Measurements from ENCODE around the gene LYRM1. TPM values are rescaled to one million over a fixed set of nuclear protein-coding genes. Genes with fewer than 3 reads are reported as not detected.

The LYRM1 gene
- total and polyA plus RNA-seq, 2 of the 8 experiments (the other 6 are each of a cell fraction or from before 2014, with no cell fraction given): 11.6 to 13.4 TPM

- no peak overlapping the region for H3K27ac ChIP-seq (ENCODE audit: low read depth, low read length)
- no peak for TF ChIP-seq TBP (IDR thresholded peaks at IDR 0.05; ENCODE audit: low read depth, low read length)
- no peak for TF ChIP-seq CTCF (IDR thresholded peaks at IDR 0.05; ENCODE audit: control extremely low read depth in 1 of 3, insufficient read depth in 1 of 3, low read depth in 1 of 3, low read length in 3 of 3)
- TF ChIP-seq CHD1 (IDR thresholded peaks at IDR 0.05; ENCODE audit: low read depth, low read length): no peak
- TF ChIP-seq GTF2F1 (IDR thresholded peaks at IDR 0.05; ENCODE audit: borderline replicate concordance, low read depth, low read length): no peak
- no peak for TF ChIP-seq RBBP5 (IDR thresholded peaks at IDR 0.05; ENCODE audit: borderline replicate concordance, low read depth, low read length)
- TF ChIP-seq EGR1 (IDR thresholded peaks at IDR 0.05; ENCODE audit: borderline replicate concordance, low read depth, low read length): no peak
- TF ChIP-seq SAP30 (IDR thresholded peaks at IDR 0.05; ENCODE audit: insufficient read depth, insufficient replicate concordance, low read length): no peak
- TF ChIP-seq KDM5A (IDR thresholded peaks at IDR 0.05; ENCODE audit: low read length): no peak
- TF ChIP-seq, protein P1, sequence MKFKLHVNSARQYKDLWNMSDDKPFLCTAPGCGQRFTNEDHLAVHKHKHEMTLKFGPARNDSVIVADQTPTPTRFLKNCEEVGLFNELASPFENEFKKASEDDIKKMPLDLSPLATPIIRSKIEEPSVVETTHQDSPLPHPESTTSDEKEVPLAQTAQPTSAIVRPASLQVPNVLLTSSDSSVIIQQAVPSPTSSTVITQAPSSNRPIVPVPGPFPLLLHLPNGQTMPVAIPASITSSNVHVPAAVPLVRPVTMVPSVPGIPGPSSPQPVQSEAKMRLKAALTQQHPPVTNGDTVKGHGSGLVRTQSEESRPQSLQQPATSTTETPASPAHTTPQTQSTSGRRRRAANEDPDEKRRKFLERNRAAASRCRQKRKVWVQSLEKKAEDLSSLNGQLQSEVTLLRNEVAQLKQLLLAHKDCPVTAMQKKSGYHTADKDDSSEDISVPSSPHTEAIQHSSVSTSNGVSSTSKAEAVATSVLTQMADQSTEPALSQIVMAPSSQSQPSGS (IDR thresholded peaks at IDR 0.05; ENCODE audit: low read length): no peak
- TF ChIP-seq POLR2A (IDR thresholded peaks at IDR 0.05; ENCODE audit: control extremely low read depth in 1 of 2, low read depth in 2 of 2, low read length in 2 of 2): no peak
Measured at GRCh38 chr16:20946015-20946629, 45.6 kb downstream of the LYRM1 start.

More at GRCh38 chr16:20946015-20946629, 45.6 kb downstream of the LYRM1 start:
- no peak overlapping the region for H2BK15ac ChIP-seq (ENCODE audit: low read length)
- no peak overlapping the region for H4K8ac ChIP-seq (ENCODE audit: extremely low read depth, insufficient read depth, low read length)
- no peak overlapping the region for H2BK12ac ChIP-seq (ENCODE audit: low read depth, low read length)
- no peak overlapping the region for H3K4me3 ChIP-seq (ENCODE audit: extremely low read depth in 1 of 4, insufficient read depth in 2 of 4, low read depth in 3 of 4, low read length in 4 of 4)
- no peaks in the 10 kb centered on the region for H4K20me1 ChIP-seq (replicated peaks in 1 of 2; ENCODE audit: control insufficient read depth in 1 of 2, insufficient read depth in 2 of 2, low read length in 2 of 2)
- H4K91ac ChIP-seq (replicated peaks; ENCODE audit: insufficient read length, low read length): no peak overlapping the region
- no peak for FAIRE-seq
- H3K36me3 ChIP-seq (ENCODE audit: control insufficient read depth in 2 of 4, insufficient read depth in 4 of 4, low read length in 3 of 4): no peaks in the 10 kb centered on the region
- H3K23ac ChIP-seq (ENCODE audit: insufficient read length): no peak overlapping the region
- ChIA-PET CTCF (ENCODE audit: partially characterized antibody) (no interaction called here), POLR2A (ENCODE audit: partially characterized antibody) (no interaction called here)
- no peak overlapping the region for H2BK120ac ChIP-seq (replicated peaks; ENCODE audit: low read depth, low read length)
- no peak overlapping the region for H2AK5ac ChIP-seq (ENCODE audit: low read depth, low read length)
- H3K14ac ChIP-seq (ENCODE audit: insufficient read length): no peak overlapping the region
- H3K9me3 ChIP-seq (ENCODE audit: insufficient read depth in 2 of 2, low read depth in 1 of 2, low read length in 1 of 2): peaks cover 0 to 1% of the 10 kb centered on the region in 2 experiments; a peak in 1 of 4 replicates
- H3K4ac ChIP-seq (replicated peaks; ENCODE audit: insufficient read length, low read depth, low read length): no peak overlapping the region
- H3K56ac ChIP-seq (replicated peaks; ENCODE audit: insufficient read length, low read depth, low read length): no peak overlapping the region
- 76% methylated on average over 8 of the region's 8 CpGs; no CpG with 5 or more reads in 1 of the 2 experiments for WGBS, 2 experiments (ENCODE audit: extremely low coverage in 1 of 2, insufficient coverage in 1 of 2, insufficient read length in 1 of 2, insufficient replicate concordance in 2 of 2, low coverage in 1 of 2, low lambda C conversion rate in 2 of 2, missing lambda C conversion rate in 1 of 2)
- no peak overlapping the region for H4K5ac ChIP-seq (ENCODE audit: insufficient read length, low read depth, low read length)
- no peak overlapping the region for H3K4me2 ChIP-seq (ENCODE audit: insufficient read depth in 1 of 2, low read depth in 2 of 2, low read length in 2 of 2)
- H3K9ac ChIP-seq (replicated peaks in 1 of 4; ENCODE audit: extremely low read depth in 1 of 4, low read depth in 3 of 4, low read length in 3 of 4): no peak overlapping the region
- H3K4me1 ChIP-seq (replicated peaks in 1 of 4; ENCODE audit: control insufficient read depth in 3 of 4, insufficient read depth in 4 of 4, low read length in 3 of 4): no peaks in the 10 kb centered on the region
- H2AFZ ChIP-seq (ENCODE audit: low read length): no peak overlapping the region
- no peaks in the 10 kb centered on the region for H3K79me2 ChIP-seq (ENCODE audit: control insufficient read depth in 1 of 2, insufficient read depth in 2 of 2, low read length in 2 of 2)
- no peaks in the 10 kb centered on the region for H3K79me1 ChIP-seq (ENCODE audit: low read depth, low read length)
- no peak for DNase-seq (ENCODE audit: low read depth in 1 of 2, low spot score in 2 of 2)
- H2BK20ac ChIP-seq (ENCODE audit: low read length): no peak overlapping the region
- H2BK5ac ChIP-seq (ENCODE audit: low read depth, low read length): no peak overlapping the region
- no peak overlapping the region for H3K18ac ChIP-seq (ENCODE audit: extremely low read depth, low read length)
- no peaks in the 10 kb centered on the region for H3K27me3 ChIP-seq (replicated peaks in 1 of 4; ENCODE audit: control insufficient read depth in 3 of 4, extremely low read depth in 1 of 4, insufficient read depth in 3 of 4, low read length in 3 of 4)
- H3K23me2 ChIP-seq (ENCODE audit: low read depth, low read length): peaks cover 2% of the 10 kb centered on the region; the same call in 1 of the 2 replicates
